Right lobe of liver (tissue), 4 donors: ENCODE results near the gene PTCD1.

Source experiments
- POLR2A ChIP-seq: fragments of 450-650 bp; IDR thresholded peaks from one replicate; pipeline ENCODE4 v1.6.1; 2017; ENCODE audit warnings: antibody characterized with exemption, mild to moderate bottlenecking
- TF ChIP-seq, protein P1 (sequence below), 4 donors: fragments of 200-600 bp in 3 of 4; fragments of 450-650 bp in 1 of 4; IDR thresholded peaks; one replicate each; pipeline versions ENCODE4 v1.5.1 to v1.8.0; 2016 to 2022; ENCODE audit warnings: antibody characterized with exemption in 4 of 4, mild to moderate bottlenecking in 2 of 4
- donor health status: DM: no; HTN: no; CAD: no.
- donor health status: DM: no; HTN: no; CAD: no.
- donor health status: DM: no; HTN: yes; CAD: no.

DNA sequence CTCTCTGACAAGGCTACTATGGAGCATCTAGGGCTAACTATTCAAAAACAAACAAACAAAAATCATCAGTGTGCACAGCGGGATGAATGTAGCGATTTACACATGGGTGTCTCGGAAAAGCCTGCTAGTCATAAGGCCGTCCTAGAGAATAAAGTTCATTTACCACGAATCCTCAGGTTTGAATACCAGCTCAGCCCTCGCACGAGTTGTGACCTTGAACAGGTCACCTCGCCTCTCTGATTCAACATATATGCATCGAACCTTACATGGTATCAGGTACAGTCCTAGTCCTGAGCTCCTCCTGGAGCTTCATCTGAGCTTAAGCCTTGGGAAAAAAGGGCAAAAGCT, 26.8 kb upstream of the PTCD1 start:
- TF ChIP-seq, protein P1, sequence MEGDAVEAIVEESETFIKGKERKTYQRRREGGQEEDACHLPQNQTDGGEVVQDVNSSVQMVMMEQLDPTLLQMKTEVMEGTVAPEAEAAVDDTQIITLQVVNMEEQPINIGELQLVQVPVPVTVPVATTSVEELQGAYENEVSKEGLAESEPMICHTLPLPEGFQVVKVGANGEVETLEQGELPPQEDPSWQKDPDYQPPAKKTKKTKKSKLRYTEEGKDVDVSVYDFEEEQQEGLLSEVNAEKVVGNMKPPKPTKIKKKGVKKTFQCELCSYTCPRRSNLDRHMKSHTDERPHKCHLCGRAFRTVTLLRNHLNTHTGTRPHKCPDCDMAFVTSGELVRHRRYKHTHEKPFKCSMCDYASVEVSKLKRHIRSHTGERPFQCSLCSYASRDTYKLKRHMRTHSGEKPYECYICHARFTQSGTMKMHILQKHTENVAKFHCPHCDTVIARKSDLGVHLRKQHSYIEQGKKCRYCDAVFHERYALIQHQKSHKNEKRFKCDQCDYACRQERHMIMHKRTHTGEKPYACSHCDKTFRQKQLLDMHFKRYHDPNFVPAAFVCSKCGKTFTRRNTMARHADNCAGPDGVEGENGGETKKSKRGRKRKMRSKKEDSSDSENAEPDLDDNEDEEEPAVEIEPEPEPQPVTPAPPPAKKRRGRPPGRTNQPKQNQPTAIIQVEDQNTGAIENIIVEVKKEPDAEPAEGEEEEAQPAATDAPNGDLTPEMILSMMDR (IDR thresholded peaks at IDR 0.05), result no peak
- TF ChIP-seq POLR2A, result no peak
